Activated CD4-positive, alpha-beta memory T cell treated with anti-CD3 and anti-CD28 coated beads, Interleukin-2, amount 10 ng/mL, durations not matched to agents 7 days and 5 days (primary cell): ENCODE data around the gene AQP3. TPM values are rescaled to one million over a fixed set of nuclear protein-coding genes. Genes with fewer than 3 reads are reported as not detected.

Experiments
- CTCF ChIA-PET: fragments of 350-600 bp; sonication (Branson Sonifier 250); formaldehyde crosslinking; loops from one replicate; lab custom pipeline; 2021; ENCODE audit warnings: antibody characterized with exemption, inconsistent platforms; lab: Charles Lee
- POLR2A ChIA-PET: fragments of 350-600 bp; sonication (Branson Sonifier 250); formaldehyde crosslinking; loops from one replicate; lab custom pipeline; 2021; ENCODE audit warnings: antibody characterized with exemption; lab: Charles Lee
- DNase-seq: peaks from one replicate; pipeline ENCODE4 v3.0.0-alpha.2; 2020
- H3K27ac Mint-ChIP-seq: one replicate; pipeline ENCODE4 v1.8.0; 2021; ENCODE audit warnings: mild to moderate bottlenecking, mixed read lengths
- H3K27me3 Mint-ChIP-seq: one replicate; pipeline ENCODE4 v1.8.0; 2021; ENCODE audit warnings: mixed read lengths
- H3K36me3 Mint-ChIP-seq: one replicate; pipeline ENCODE4 v1.8.0; 2021; ENCODE audit warnings: low read depth, mixed read lengths
- H3K4me1 Mint-ChIP-seq: one replicate; pipeline ENCODE4 v1.8.0; 2021; ENCODE audit warnings: mixed read lengths
- H3K4me3 Mint-ChIP-seq: one replicate; pipeline ENCODE4 v1.8.0; 2021; ENCODE audit warnings: mild to moderate bottlenecking, mixed read lengths
- H3K9me3 Mint-ChIP-seq: one replicate; pipeline ENCODE4 v1.8.0; 2021; ENCODE audit warnings: mixed read lengths
- total RNA-seq, 2 experiments: library from RNA; stranded (reverse); gene quantifications; one replicate each; pipeline ENCODE4 v1.2.3, GENCODE V29; 2021

The AQP3 gene
- total RNA-seq, 2 experiments from 2014 or later, result 162 to 167 TPM

DNA sequence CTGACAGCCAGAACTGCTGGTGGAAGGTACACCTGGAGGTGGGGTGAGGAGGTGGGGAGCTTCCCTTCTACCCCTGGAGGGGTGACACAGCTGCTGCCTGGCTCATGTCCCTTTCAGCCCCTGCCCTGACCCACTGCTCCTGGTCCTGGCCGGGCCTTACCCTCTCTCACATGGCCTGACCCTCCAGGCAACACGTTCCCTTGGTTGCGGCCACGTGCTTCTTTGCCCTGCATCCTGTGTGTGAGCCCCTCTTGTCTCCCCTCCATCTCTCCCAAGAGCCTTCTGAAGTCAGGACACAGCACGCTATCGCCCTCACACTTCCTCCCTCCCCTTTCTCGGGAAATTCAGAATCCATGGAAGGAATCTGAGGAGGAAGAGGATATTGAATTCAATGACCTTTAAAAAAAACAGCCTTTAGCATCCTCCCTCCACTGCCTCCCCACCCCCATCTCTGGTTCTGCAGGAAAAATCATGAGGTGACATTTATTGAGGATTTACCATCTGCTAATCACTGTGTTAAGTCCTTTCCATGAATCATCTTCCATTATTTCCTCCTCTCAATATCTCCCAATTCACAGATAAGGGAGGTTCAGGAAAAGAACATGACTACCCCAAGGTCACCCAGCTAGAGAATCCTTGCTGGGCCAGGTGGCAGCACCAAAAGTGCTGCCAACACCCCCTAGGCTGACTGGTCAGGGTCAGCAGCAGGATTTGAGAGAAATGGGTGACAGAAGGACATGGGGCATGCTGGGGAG is 8.3 kb downstream of the AQP3 start:
- DNase-seq, result no peak
- Mint-ChIP-seq H3K4me3 (no peak overlapping the region), H3K27me3 (no peaks in the 10 kb centered on the region), H3K4me1 (peaks cover 73% of the 10 kb centered on the region), H3K9me3 (no peaks in the 10 kb centered on the region), H3K27ac (no peak overlapping the region), H3K36me3 (peaks cover 44% of the 10 kb centered on the region)
- CTCF ChIA-PET, result interaction anchor here (1.2 to 3.2 kb wide), 5 partner anchors 8 to 143 kb away, joined by 3 to 26 read pairs (median 6); partner anchors contain the start of gene AQP3
- POLR2A ChIA-PET, result interaction anchor here (1.4 kb wide), 1 partner anchor 9 kb away, joined by 3 read pairs; no protein-coding TSS in a partner anchor

DNA sequence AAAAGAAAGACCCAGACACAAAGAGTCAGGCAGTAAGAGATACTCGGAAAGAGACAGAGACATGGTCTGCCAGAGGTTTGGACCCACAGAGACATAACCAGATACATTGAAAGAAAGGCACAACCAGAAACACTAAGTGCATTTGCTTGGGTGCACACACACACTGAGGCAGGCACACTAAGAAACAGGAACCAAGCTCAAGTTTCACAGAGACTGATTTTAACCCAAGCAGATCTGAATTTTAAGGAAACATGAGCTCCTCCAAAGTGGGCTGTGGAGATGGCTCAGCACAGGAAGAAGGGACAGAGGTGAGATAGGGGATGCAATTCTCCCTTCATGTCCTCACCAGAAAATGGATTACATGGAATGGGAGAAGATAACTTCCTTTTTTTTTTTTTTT is 9.5 kb downstream of the AQP3 start:
- H3K36me3 Mint-ChIP-seq, result peaks cover 36% of the 10 kb centered on the region
- DNase-seq, result no peak
- H3K27ac Mint-ChIP-seq, result peak overlapping the region; percentile 23
- no peaks in the 10 kb centered on the region for H3K9me3 Mint-ChIP-seq
- H3K27me3 Mint-ChIP-seq, result no peaks in the 10 kb centered on the region
- ChIA-PET POLR2A (interaction anchor here (1.5 to 1.6 kb wide), 2 partner anchors 10 to 23 kb away, joined by 8 to 11 read pairs; partner anchors contain the start of gene AQP3), CTCF (interaction anchor here (0.5 to 3.2 kb wide), 7 partner anchors 10 to 64 kb away, joined by 3 to 26 read pairs (median 6); partner anchors contain the start of gene AQP3)
- peaks cover 64% of the 10 kb centered on the region for H3K4me1 Mint-ChIP-seq
- H3K4me3 Mint-ChIP-seq, result no peak overlapping the region

DNA sequence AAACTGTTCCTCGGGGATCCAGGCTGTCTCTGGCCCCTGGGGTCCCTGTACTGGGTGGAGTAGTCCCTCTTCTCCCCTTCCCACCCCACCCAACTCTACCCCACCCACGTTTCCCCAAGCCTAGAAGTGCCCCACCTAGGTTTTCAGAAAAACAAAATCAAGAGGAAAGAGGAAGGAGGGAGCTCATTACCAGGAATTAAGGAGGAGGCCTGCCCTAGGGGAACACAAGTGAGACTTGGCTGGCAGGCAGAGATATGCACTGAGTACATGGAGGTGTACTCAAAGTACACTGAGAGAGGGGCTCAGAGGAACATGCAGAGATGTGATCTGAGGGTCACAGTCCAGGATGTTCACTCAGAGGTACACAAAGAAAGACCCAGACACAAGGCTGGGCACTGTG is 10.2 kb downstream of the AQP3 start:
- DNase-seq, result no peak
- H3K9me3 Mint-ChIP-seq, result no peaks in the 10 kb centered on the region
- CTCF ChIA-PET, result interaction anchor here (0.6 to 3.2 kb wide), 5 partner anchors 16 to 87 kb away, joined by 3 to 26 read pairs (median 5); partner anchors contain the start of gene ANKRD18B
- POLR2A ChIA-PET, result interaction anchor here (1.0 to 1.6 kb wide), 3 partner anchors 11 to 37 kb away, joined by 3 to 11 read pairs (median 8); partner anchors contain the start of gene AQP3
- H3K4me1 Mint-ChIP-seq, result peaks cover 59% of the 10 kb centered on the region
- no peak overlapping the region for H3K4me3 Mint-ChIP-seq
- peaks cover 30% of the 10 kb centered on the region for H3K36me3 Mint-ChIP-seq
- peak overlapping the region; percentile 50 for H3K27ac Mint-ChIP-seq
- H3K27me3 Mint-ChIP-seq, result no peaks in the 10 kb centered on the region

DNA sequence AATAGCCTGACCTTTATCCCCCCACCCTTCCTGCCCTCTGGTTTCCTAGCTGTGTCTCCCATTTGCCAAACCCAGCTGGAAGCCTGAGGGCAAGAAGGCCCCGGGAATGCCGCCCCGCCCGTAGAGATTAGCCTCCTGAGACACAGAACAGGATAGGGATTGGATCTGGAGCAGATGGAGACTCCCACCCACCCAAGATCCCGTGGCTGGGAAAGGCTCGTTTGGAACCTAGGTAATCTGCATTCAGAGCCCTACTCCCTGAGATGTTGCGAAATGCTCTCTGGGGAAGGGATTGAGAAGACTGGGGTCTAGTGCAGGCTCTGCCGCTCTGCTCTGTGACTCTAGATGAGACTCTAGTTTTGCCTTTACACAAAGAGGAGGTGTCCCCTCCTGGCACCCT is 10.9 kb downstream of the AQP3 start:
- DNase-seq, result no peak
- peaks cover 22% of the 10 kb centered on the region for H3K36me3 Mint-ChIP-seq
- H3K27ac Mint-ChIP-seq, result no peak overlapping the region
- H3K4me1 Mint-ChIP-seq, result peaks cover 55% of the 10 kb centered on the region
- POLR2A ChIA-PET, result interaction anchor here (1.5 to 1.7 kb wide), 2 partner anchors 11 to 21 kb away, joined by 8 to 11 read pairs; partner anchors contain the start of gene AQP3
- H3K4me3 Mint-ChIP-seq, result no peak overlapping the region
- no peaks in the 10 kb centered on the region for H3K27me3 Mint-ChIP-seq
- CTCF ChIA-PET, result interaction anchor here (1.5 to 2.2 kb wide), 2 partner anchors 17 to 20 kb away, joined by 4 to 11 read pairs; no protein-coding TSS in a partner anchor
- H3K9me3 Mint-ChIP-seq, result no peaks in the 10 kb centered on the region

DNA sequence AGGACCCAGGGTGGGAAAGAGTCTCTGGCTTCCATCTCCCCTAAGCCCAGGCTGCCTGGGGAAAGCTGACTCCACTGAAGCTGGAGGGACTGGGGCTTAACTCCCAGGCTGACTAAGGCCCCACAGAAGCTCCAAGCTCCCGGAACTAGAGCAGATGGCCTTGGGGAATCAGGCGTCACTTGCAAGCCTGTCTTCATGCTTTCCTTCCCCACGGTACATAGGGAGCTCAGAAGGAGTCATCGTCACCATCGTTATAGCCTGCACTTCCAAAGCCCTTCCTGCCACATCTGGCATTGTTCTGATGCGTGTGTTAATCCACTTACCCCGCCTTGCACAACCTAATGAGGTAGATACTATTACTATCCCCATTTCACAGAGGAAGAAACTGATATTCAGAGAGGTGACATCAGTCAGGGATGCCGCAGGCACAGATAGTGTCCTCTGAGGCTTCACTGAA is 11.5 kb downstream of the AQP3 start:
- ChIA-PET POLR2A (interaction anchor here (1.7 kb wide), 1 partner anchor 11 kb away, joined by 11 read pairs; the partner anchor contains the start of gene AQP3), CTCF (interaction anchor here (1.3 to 4.2 kb wide), 4 partner anchors 12 to 31 kb away, joined by 3 to 20 read pairs (median 8); partner anchors contain the start of gene AQP3)
- Mint-ChIP-seq H3K4me3 (no peak overlapping the region), H3K4me1 (peaks cover 56% of the 10 kb centered on the region), H3K27me3 (no peaks in the 10 kb centered on the region), H3K36me3 (peaks cover 17% of the 10 kb centered on the region), H3K27ac (no peak overlapping the region), H3K9me3 (no peaks in the 10 kb centered on the region)
- DNase-seq, result no peak

DNA sequence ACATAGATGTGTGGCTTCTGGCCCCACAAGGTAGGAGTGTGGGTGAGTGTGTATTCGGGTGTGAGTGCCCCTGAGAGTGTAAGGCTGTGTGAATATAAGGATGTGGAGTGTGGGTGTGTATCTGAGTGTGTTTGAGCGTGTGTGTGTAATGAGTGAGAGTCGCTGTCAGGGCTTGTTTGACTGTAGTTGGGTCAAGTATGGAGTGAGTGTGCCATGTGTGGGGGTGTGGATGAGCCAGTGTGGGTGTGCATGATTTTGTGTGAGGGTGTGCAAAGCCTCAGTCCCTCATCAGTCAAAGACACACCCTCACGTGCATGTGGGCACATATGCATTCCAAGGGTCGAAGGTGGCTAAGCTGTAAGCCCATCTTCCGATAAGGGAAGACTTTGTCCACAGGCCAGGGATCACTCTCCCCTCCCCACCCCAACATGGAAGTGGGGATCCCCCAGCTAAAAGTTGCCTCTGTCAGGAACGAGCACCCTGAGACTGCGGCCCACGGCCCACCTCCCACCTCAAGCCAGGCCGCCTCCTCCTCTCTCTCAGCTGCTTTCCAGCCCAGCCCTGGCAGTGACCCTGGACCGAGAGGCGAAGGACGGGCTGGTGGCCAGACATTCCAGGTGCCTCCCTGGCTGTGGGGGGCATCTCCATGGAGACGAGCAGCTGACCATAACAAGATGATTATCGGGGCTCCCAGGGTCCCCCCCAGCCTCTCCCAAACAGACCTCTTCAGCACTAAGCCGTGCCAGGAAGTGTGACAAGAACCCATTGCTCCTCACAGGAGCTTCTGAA is 12.9 kb downstream of the AQP3 start:
- Mint-ChIP-seq H3K4me3 (no peak overlapping the region), H3K4me1 (peaks cover 42% of the 10 kb centered on the region), H3K9me3 (no peaks in the 10 kb centered on the region), H3K27ac (no peak overlapping the region), H3K36me3 (peaks cover 5% of the 10 kb centered on the region), H3K27me3 (no peaks in the 10 kb centered on the region)
- ChIA-PET CTCF (interaction anchor here (1.3 to 4.2 kb wide), 5 partner anchors 13 to 32 kb away, joined by 3 to 20 read pairs (median 8); partner anchors contain the start of gene AQP3), POLR2A (interaction anchor here (0.8 to 1.7 kb wide), 2 partner anchors 13 to 19 kb away, joined by 3 to 11 read pairs; partner anchors contain the start of gene AQP3)
- no peak for DNase-seq

DNA sequence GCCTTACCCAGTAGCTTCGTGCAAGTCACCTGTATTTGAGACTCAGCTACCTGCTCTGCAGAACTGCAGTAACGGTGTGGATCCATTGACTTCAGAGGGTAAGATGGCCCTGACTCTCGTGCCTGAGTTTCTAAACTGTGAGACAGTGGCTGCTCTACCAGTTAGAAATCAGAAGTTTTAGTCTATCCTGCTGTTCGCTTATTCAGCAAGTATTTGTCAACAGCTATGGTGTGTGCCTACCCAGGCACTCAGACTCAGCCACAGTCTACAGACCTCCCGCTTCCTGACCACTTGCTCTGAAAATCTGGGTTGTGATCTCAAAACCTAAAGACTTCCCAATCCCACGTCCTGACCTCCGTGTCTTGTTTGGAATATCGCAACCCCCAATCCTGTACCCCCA is 13.5 kb downstream of the AQP3 start:
- Mint-ChIP-seq H3K36me3 (peaks cover 3% of the 10 kb centered on the region), H3K27ac (no peak overlapping the region), H3K4me1 (peaks cover 36% of the 10 kb centered on the region), H3K4me3 (no peak overlapping the region), H3K27me3 (no peaks in the 10 kb centered on the region), H3K9me3 (no peaks in the 10 kb centered on the region)
- no peak for DNase-seq
- ChIA-PET CTCF (interaction anchor here (0.6 to 4.2 kb wide), 5 partner anchors 14 to 1026 kb away, joined by 3 to 20 read pairs (median 16); partner anchors contain the start of gene AQP3), POLR2A (interaction anchor here (0.8 to 0.9 kb wide), 2 partner anchors 13 to 18 kb away, joined by 3 to 5 read pairs; partner anchors contain the start of gene AQP3)

DNA sequence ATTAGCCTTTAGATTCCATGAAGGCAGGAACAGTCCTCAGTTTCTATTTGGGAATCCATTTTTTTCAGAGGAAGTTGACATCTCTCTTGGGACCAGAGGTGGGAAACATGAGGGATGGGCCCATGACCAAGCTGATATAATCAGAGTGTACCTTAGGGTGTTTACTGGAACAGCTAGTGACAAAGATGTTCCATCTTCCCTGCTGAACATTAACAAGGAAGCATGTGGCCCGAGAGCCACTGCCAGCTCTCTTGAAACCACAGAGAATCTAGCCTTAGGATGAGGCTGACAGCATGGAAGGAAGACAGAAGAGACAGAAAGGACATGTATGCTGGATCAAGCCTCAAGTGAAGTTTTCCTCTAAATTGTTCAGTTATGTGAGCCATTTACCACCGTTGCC is 16.0 kb downstream of the AQP3 start:
- DNase-seq, result no peak
- H3K9me3 Mint-ChIP-seq, result no peaks in the 10 kb centered on the region
- ChIA-PET CTCF (interaction anchor here (0.9 to 4.2 kb wide), 6 partner anchors 10 to 56 kb away, joined by 3 to 20 read pairs (median 4); partner anchors contain the start of gene AQP3), POLR2A (interaction anchor here (1.1 kb wide), 2 partner anchors 22 to 617 kb away, joined by 3 read pairs; no protein-coding TSS in a partner anchor)
- H3K4me3 Mint-ChIP-seq, result no peak overlapping the region
- no peaks in the 10 kb centered on the region for H3K27me3 Mint-ChIP-seq
- no peak overlapping the region for H3K27ac Mint-ChIP-seq
- H3K36me3 Mint-ChIP-seq, result no peaks in the 10 kb centered on the region
- peaks cover 22% of the 10 kb centered on the region for H3K4me1 Mint-ChIP-seq

DNA sequence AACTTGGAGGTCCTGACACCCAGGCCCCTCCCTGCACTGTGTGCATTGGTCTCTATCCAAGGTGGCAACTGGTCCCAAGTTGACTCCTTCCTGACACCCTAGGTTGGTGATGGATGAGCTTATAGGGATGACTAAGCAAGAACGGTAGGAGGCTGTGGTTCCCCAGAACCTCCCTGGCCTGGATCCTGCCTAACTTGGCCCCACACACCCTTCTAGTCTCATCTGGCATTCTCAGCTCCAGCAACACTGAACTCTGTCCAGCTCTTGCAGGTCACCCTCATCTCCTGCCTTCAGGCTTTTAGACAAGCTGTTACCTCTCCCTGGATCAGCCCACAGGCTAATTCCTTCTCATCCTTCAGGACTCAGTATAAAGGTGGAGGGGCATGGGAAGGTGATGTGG is 16.5 kb downstream of the AQP3 start:
- no peak for DNase-seq
- Mint-ChIP-seq H3K9me3 (no peaks in the 10 kb centered on the region), H3K4me3 (no peak overlapping the region), H3K27me3 (no peaks in the 10 kb centered on the region), H3K4me1 (peaks cover 20% of the 10 kb centered on the region), H3K27ac (no peak overlapping the region), H3K36me3 (no peaks in the 10 kb centered on the region)
- ChIA-PET CTCF (interaction anchor here (0.9 to 3.5 kb wide), 5 partner anchors 10 to 56 kb away, joined by 3 to 19 read pairs (median 4); partner anchors contain the start of gene AQP3), POLR2A (interaction anchor here (1.1 kb wide), 1 partner anchor 617 kb away, joined by 3 read pairs; no protein-coding TSS in a partner anchor)

DNA sequence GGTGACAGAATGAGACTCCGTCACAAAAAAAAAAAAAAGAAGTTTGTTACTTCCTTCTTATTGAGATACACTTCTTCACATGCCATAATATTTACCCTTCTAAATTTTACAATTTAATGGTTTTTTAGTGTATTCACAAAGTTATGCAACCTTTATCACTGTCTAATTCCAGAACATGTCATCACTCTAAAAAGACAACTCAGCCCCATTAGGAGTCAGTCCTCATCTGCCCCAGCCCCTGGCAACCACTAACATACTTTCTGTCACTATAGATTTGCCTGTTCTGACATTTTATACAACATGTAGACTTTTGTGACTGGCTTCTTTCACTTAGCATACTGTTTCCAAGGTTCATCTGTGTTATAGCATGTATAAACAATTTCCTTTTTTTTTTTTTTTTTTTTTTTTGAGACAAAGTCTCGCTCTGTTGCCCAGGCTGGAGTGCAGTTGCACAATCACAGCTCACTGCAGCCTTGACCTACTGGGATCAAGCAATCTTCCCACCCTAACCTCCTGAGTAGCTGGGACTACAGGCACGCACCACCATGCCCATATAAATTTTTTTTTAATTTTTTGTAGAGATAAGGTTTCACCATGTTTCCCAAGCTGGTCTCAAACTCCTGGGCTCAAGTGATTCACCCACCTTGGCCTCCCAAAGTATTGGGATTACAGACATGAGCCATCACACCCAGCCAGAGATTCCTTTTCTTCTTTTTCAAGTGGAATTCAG is 18.0 kb downstream of the AQP3 start:
- H3K27me3 Mint-ChIP-seq, result no peaks in the 10 kb centered on the region
- no peaks in the 10 kb centered on the region for H3K36me3 Mint-ChIP-seq
- ChIA-PET POLR2A (interaction anchor here (0.9 kb wide), 1 partner anchor 14 kb away, joined by 3 read pairs; no protein-coding TSS in a partner anchor), CTCF (no interaction called here)
- DNase-seq, result no peak
- no peak overlapping the region for H3K4me3 Mint-ChIP-seq
- no peak overlapping the region for H3K27ac Mint-ChIP-seq
- peaks cover 17% of the 10 kb centered on the region for H3K4me1 Mint-ChIP-seq
- H3K9me3 Mint-ChIP-seq, result no peaks in the 10 kb centered on the region

DNA sequence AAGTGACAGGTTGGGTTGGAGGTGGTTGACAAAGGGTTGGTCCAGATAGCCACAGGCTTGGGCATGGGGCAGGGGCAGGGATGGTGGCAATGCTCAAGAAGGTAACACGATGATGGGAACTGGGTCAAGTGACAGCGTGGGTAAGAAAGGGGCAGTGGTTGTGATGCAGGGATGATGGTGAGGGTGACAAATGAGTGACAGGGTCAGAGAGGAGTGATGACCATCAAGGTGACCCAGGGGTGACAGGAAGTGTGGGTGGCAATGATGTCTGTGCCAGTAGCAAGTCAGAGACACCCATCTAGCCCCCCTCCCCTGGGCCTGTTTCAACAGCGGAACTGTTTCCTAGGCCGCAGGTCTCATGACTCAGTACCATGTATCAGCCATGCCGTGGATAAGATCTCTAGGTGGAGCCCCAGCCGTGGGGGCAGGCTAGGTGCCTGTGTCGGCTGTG is 20.5 kb downstream of the AQP3 start:
- CTCF ChIA-PET, result interaction anchor here (1.1 kb wide), 1 partner anchor 11 kb away, joined by 4 read pairs; no protein-coding TSS in a partner anchor
- H3K36me3 Mint-ChIP-seq, result no peaks in the 10 kb centered on the region
- H3K4me1 Mint-ChIP-seq, result peaks cover 12% of the 10 kb centered on the region
- H3K27me3 Mint-ChIP-seq, result no peaks in the 10 kb centered on the region
- POLR2A ChIA-PET, result no interaction called here
- peak; percentile 27 for DNase-seq
- no peak overlapping the region for H3K4me3 Mint-ChIP-seq
- no peaks in the 10 kb centered on the region for H3K9me3 Mint-ChIP-seq
- H3K27ac Mint-ChIP-seq, result no peak overlapping the region
